ENCODE measurements around the gene MYRIP. TPM values are rescaled to one million over a fixed set of nuclear protein-coding genes. Genes with fewer than 3 reads are reported as not detected.

The MYRIP gene
- total RNA-seq, 4 donors from 2014 or later: 1.4 to 4.4 (median 2.8) TPM

GRCh38 chr3:40088527-40089170 lies 279.2 kb downstream of the MYRIP start:
- no peak for DNase-seq (ENCODE audit: low spot score in 2 of 2)
- 87% methylated on average over 3 of the region's 3 CpGs for WGBS
- Histone ChIP-seq H3K4me3 (no peak overlapping the region), H3K9me3 (no peaks in the 10 kb centered on the region), H3K27ac (no peak overlapping the region), H3K27me3 (no peaks in the 10 kb centered on the region), H3K4me1 (no peaks in the 10 kb centered on the region), H3K36me3 (no peaks in the 10 kb centered on the region)
- TF ChIP-seq CTCF (IDR thresholded peaks at IDR 0.05) (no peak), POLR2A (IDR thresholded peaks at IDR 0.05) (no peak)

GRCh38 chr3:40096661-40097111 lies 287.3 kb downstream of the MYRIP start:
- no peaks in the 10 kb centered on the region for H3K27me3 ChIP-seq
- peaks cover 18% of the 10 kb centered on the region for H3K4me1 ChIP-seq
- no peaks in the 10 kb centered on the region for H3K36me3 ChIP-seq
- TF ChIP-seq POLR2AphosphoS5 (IDR thresholded peaks at IDR 0.05) (no peak), CTCF (IDR thresholded peaks at IDR 0.05) (no peak), EP300 (IDR thresholded peaks at IDR 0.05) (no peak), POLR2A (IDR thresholded peaks at IDR 0.05) (no peak)
- DNase-seq (ENCODE audit: low spot score in 2 of 2): no peak
- no peak overlapping the region for H3K4me3 ChIP-seq
- H3K27ac ChIP-seq: peak overlapping the region; percentile 60
- H3K9me3 ChIP-seq: no peaks in the 10 kb centered on the region
- 36% methylated on average over 6 of the region's 6 CpGs for WGBS

- no peaks in the 10 kb centered on the region for H3K27me3 ChIP-seq
- no peaks in the 10 kb centered on the region for H3K36me3 ChIP-seq
- H3K9me3 ChIP-seq: no peaks in the 10 kb centered on the region
- WGBS: 54% methylated on average over 9 of the region's 9 CpGs
- peaks cover 18% of the 10 kb centered on the region for H3K4me1 ChIP-seq
- H3K27ac ChIP-seq: peak overlapping the region; percentile 24
- TF ChIP-seq EP300 (IDR thresholded peaks at IDR 0.05): no peak
- TF ChIP-seq CTCF (IDR thresholded peaks at IDR 0.05): no peak
- TF ChIP-seq POLR2AphosphoS5 (IDR thresholded peaks at IDR 0.05): no peak
- TF ChIP-seq POLR2A (IDR thresholded peaks at IDR 0.05): no peak
- no peak for DNase-seq (ENCODE audit: low spot score in 2 of 2)
- H3K4me3 ChIP-seq: no peak overlapping the region
Measured at GRCh38 chr3:40097131-40098117, 288.0 kb downstream of the MYRIP start.

GRCh38 chr3:40098261-40098759 lies 288.9 kb downstream of the MYRIP start:
- Histone ChIP-seq H3K4me3 (no peak overlapping the region), H3K36me3 (no peaks in the 10 kb centered on the region), H3K27ac (no peak overlapping the region), H3K4me1 (peaks cover 18% of the 10 kb centered on the region), H3K27me3 (no peaks in the 10 kb centered on the region), H3K9me3 (no peaks in the 10 kb centered on the region)
- no peak for DNase-seq (ENCODE audit: low spot score in 2 of 2)
- no peak for TF ChIP-seq POLR2AphosphoS5 (IDR thresholded peaks at IDR 0.05)
- no peak for TF ChIP-seq POLR2A (IDR thresholded peaks at IDR 0.05)
- TF ChIP-seq EP300 (IDR thresholded peaks at IDR 0.05): no peak
- no peak for TF ChIP-seq CTCF (IDR thresholded peaks at IDR 0.05)

- TF ChIP-seq POLR2AphosphoS5 (IDR thresholded peaks at IDR 0.05) (no peak), CTCF (IDR thresholded peaks at IDR 0.05) (no peak), POLR2A (IDR thresholded peaks at IDR 0.05) (no peak), EP300 (IDR thresholded peaks at IDR 0.05) (no peak)
- 58% methylated on average over 7 of the region's 7 CpGs for WGBS
- no peak for DNase-seq (ENCODE audit: low spot score in 2 of 2)
Measured at GRCh38 chr3:40099871-40100270, 290.5 kb downstream of the MYRIP start.

More at GRCh38 chr3:40099871-40100270, 290.5 kb downstream of the MYRIP start:
- H3K27ac ChIP-seq: no peak overlapping the region
- H3K4me3 ChIP-seq: no peak overlapping the region
- peaks cover 18% of the 10 kb centered on the region for H3K4me1 ChIP-seq
- H3K9me3 ChIP-seq: no peaks in the 10 kb centered on the region
- no peaks in the 10 kb centered on the region for H3K36me3 ChIP-seq
- H3K27me3 ChIP-seq: no peaks in the 10 kb centered on the region

All from suprapubic skin (tissue), 4 donors.